Measurements from ENCODE around the gene ATG3.
"Not testable (repeated sequence)": the region's sequence is repeated elsewhere in the genome, so short reads cannot be mapped to it uniquely, and the experiment has no call there.

Gene ATG3

DNA sequence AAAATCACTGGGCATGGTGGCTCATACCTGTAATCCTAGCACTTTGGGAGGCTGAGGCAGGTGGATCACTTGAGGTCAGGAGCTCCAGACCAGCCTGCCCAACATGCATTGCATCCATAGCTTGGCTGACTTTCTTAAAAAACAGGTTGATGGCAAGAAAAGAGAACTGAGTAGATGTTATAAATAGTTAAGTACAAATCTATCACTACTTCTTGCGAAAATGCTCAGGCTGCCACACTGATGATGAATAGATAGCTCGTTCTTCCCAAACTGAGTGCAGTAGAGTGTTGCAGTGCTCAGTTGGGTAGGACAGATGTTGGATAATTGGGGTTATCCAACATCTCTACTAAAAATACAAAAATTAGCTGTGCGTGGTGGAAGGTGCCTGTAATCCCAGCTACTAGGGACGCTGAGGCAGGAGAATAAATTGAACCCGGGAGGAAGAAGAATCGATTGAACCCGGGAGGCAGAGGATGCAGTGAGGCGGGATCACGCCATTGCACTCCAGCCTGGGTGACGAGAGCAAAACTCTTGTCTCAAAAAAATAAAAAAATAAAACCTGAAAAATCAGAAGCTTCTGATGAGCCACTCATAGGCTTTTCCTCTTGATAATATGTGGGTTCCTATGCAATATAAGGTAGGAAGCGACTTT, 63.7 kb downstream of the ATG3 start:
- DNase-seq = no peak

DNA sequence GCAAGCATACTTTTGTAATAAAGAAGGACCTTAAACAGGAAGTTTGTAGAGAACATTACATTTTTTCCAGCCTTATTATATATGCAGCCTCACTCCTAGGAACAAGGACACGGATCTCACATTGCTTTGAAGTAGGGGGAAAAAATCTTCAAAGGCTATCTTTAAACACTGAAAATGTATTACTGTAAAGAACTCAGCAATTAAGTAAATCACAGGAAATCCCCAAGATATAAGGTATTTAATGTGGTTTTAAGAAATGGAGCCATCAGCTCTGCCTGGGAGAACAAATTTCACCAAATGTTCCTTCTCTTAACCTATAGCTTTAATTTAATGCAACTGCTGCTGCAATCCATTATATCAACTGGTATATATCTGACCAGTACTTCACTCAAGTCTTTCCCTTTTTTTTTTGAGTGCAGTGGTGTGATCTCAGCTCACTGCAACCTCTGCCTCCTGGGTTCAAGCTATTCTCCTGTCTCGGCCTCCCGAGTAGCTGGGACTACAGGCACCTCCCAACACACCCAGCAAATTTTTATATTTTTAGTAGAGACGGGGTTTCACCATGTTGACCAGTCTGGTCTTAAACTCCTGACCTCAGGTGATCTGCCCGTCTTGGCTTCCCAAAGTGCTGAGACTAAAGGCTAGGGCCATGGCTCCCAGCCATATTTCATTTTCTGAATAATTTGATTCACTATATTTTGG, 65.2 kb downstream of the ATG3 start:
- DNase-seq = no peak

DNA sequence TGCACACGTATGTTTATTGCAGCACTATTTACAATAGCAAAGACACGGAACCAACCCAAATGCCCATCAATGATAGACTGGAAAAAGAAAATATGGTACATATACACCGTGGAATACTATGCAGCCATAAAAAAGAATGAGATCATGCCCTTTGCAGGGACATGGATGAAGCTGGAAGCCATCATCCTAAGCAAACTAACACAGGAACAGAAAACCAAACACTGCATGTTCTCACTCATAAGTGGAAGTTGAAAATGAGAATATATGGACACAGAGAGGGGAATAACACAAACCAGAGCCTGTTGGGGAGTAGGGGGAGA, 67.4 kb downstream of the ATG3 start:
- DNase-seq = not testable (repeated sequence)

DNA sequence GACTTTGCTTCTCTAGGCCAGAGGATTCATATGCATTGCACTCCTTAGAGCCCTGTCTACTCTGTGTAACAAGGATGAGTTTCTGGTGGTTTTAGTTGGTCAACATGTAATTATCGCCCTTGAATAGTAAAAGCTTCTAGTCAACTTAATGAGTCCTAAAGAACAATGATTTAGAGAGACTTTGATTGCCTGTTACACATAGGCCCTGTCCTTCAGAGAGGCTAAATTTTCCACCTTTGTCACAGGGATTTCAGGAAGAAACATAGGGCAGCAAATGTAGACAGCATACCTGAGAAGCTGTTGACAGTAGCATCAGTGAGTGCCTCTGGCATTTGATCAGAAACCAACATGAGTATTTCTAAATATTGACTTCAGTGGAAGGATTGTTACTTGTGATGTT, 69.6 kb downstream of the ATG3 start:
- DNase-seq = no peak

- no peak for DNase-seq
These were observed 70.4 kb downstream of the ATG3 start for GRCh38 chr3:112491373-112491772.

DNA sequence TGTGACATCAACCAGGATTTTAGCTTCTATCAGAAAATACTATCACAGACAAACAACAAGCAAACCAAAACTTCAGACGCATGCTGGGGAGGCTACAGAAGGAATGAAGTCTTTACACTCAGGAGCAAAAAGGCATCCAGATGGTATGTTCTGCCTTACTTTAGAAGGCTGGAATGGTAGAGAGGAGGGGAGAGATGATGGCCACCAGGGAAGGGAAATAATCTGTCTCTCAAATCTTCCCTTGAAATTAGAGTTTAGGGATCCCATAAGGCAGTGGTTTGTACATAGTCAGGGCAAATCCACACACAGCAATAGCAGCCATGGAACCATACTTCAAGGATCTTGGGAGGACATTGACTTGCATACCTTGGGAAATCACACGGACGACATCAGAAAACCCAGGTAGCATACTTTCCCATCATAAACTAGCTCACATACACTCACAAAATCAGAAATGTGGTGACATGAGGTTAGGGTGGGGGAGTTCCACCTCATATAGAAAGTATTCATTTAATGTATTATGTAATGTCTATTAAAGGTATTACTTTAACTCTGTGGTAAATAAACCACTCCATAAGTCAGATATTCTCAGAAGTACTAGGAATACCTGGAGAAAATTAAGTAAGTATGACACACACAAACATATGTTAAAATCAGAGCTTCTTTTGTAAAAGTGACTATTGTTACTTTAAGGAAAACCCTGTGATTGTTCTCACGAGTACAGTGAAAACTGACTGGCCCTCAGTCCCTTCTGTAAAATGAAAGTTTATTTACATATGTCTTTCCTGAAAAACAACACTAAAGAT, 71.9 kb downstream of the ATG3 start:
- no peak for DNase-seq

- DNase-seq = peak; percentile 32
These were observed 74.8 kb downstream of the ATG3 start for GRCh38 chr3:112486811-112487505.

GRCh38 chr3:112484352-112484751, 77.4 kb downstream of the ATG3 start:
- no peak for DNase-seq

DNA sequence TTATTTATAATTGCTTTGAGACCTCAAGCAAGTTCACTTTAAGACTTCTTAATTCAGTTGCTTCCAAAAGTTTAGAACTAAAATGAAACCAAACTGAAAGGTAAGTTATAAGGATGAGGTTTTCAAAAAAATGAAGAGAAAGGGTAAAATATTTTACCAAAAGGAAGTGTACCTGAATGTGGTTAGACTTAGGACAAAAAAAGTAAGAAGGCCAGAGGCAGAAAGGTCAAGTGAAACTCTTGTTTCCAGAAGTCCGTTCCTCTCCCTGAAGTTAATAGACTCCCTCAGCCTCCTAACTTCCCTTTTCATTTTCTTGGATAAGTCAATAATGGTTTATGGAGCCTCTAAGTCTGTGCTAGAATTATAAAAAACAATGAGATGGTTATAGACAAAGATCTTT, 79.1 kb downstream of the ATG3 start:
- no peak for DNase-seq

All from EL (cell line).